NCI-H2227 treated with DMSO at 0.1 percent for 48 hours (cell line): Measurements from ENCODE around the gene RIPOR2.

Experiments
- DNase-seq: peaks from one replicate; lab custom pipeline; 2025; lab: John Stamatoyannopoulos, UW

Gene RIPOR2

DNA sequence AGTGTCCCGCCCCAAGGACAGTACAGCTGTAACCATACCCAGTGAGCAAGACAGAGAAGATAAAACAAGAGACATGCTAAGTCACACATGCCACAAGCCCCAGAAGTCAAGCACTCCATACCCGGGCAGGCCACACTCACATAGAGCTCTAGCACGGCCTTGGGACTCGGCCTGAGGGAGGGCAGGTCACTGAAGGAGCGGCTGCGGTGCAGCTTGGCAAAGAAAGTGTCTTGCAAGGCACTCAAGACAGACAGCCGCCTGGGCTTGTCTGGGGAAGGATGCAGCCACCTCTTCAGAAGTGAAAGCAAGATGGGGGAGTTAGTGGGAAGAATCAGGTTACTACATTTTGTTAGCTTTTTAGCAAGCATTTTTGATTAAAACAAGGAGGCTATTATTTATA, 88.4 kb downstream of the RIPOR2 start:
- DNase-seq: no peak

DNA sequence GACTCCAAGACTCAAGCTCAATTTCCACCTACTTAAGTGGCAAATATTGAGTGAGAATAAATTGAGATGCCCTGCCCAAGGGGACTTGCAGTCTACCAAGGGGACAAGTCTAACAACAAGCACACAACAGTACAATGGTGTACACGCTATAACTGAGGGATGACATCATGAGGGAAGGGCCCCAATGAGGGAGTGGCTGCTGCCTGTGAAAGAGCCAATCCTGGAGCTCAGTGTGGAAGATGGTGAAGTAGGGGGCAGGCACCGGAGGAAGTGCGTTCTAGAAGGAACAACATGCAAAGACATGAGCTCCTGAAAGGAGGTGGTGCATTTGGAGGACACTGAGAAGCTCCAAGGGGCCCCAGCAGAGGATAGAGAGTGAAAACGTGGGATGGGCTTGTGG, 90.2 kb downstream of the RIPOR2 start:
- DNase-seq: no peak

DNA sequence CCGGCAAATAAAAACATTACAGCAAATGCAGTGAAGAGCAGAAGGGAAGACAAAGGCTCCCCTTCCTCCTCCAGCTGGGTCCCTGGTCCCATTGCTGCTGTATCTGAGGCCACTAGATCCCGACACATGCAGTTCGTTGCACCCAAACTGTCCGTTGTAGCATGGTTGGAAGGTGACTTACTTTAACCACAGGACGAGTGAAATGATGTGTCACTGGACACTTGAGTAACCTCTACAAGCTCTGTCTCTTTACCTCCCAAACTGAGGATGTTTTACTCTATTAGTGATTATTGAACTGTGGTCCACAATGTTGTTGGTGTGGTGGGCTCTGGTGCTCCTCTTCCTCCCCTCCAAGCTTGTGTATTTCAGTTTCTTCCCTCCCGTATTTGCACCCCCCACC, 90.9 kb downstream of the RIPOR2 start:
- DNase-seq: no peak

DNA sequence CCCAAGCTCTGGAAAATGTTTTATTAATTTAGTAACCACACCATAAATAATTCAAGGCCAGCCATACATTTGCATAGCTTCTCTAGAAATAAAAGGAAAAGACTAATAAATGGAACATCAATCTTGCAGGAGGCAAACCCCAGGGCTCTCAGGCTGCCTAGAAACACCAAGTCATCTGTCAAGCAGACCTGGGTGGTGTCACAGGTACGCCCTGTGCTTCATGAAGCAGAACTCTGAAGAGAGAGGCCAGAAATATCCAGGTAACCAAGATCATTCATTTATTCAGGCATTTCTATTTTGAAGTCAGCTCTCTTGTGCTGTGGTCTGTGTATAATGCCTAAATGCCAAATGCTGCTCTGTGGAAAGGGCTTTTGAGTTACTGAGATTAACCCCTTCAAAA, 91.7 kb downstream of the RIPOR2 start:
- DNase-seq: no peak

DNA sequence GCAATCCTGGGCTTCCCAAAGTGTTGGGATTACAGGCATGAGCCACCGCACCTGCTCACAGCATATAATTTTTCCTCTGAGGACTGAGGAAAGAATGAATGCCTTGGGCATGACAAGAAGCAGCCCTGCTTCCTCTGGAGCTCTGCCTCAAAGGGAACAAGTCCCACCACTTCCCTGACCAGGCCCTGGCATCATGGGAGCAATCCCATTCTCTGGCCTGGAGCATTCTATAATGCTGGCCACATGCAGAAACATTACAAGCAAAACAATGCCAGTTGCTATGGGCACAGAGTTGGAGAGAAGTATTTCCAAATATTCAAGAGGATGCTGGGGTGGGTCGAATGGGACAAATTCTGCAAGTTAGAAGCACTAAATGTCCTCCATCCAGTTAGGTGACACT, 95.6 kb downstream of the RIPOR2 start:
- no peak for DNase-seq

DNA sequence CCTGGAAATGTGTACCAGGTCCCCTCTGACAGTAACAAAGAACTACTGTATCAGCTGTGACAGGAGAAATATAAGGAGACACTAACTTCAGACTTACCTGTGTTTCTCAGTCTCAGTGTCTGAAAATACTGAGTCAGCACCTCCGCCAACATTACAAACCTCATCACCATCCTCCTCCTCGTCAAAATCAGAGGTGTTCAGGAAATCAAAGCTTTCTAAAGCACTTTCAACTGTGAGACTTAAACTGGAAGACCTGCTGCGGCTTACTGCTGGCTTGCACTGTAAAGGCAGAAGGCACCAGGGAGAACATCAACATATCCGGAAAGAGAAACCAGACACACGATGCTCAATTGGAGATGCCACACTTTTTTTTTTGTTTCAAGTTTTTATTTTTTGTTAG, 96.8 kb downstream of the RIPOR2 start:
- DNase-seq: no peak

DNA sequence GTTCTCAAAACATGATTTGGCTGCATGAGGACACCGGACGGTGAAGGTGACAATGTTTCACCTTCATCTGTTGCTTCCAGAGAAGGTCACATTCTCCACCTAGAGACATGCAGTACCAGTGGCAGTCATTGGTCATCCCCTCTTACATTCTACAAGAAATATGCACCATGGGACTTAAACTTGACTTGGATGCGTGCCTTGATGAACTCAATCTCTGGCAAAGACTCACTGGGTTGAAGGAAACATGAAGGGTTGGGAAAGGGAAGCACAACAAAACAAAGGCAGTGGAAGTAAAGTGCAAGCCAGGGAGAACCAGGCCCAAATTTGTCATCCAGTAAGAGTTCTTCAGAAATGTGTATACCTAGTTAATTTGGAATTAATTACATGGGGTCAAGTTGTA, 97.7 kb downstream of the RIPOR2 start:
- DNase-seq: no peak

DNA sequence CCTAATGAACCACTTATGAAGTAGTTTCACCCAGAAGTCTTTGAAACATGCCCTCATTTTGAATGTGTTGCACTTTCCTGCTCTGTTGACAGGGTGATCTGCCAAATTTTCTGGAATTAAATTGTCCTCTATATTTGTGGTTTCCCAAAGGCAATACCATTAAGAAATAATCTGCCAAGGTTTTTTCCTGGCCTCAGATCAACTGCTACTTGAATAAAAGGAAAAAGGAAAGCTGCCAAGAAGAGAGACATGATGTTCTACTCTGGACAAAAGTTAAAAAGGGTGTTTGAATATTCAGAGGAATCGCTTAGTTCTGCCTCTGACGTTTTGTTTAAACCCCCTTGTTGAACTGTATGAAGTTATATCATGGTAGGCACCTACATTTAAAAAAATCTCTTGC, 99.7 kb downstream of the RIPOR2 start:
- no peak for DNase-seq

DNA sequence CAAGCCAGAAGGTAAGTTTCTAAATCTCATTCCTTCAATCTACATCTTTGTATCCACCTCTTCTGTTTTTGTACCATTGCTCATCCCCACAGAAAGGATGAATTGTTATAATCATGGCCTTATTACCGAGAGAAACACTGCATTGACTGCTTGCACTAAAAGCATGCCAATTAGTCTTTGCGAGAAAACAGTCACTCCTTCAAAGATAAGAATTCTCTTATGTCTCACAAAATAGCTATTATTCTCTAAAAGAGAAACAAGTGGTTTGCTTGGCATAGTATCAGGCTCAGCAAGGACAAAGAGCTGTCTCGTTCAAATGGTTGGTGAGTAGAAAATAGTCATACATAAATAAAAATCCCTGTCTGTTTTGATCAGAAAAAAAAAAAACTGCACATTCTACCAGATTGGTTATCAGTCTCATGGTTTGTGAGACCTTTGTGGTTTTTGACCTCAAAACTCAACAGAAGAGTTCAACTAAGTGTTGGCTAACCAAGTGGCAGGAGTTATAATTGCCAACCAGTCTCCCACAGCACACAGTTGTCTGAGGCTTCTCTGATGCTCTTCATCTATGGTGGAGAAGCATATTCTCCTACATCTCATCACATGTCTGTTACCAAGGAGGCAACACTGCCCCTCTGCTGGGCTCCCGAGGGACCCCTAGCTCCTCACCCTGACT, 101.9 kb downstream of the RIPOR2 start:
- peak; percentile 41 for DNase-seq

DNA sequence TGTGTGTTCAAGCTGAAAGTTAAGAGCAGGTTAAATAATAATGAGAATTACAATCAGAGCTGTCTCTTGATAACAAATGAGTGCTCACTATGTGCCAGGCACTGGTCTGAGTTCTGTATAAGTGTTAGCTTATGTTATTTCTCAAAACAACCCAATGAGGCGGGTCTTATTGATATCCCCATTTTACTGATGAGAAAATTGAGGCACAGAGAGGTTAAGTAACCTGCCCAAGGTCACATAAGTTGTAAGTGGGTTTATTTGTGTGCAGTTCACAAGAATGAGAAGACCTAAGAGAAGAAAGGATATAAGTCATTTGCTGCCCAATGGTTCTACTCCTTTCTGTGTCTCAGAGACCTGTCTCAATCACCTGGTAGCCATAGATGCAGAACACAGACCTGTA, 103.0 kb downstream of the RIPOR2 start:
- no peak for DNase-seq

DNA sequence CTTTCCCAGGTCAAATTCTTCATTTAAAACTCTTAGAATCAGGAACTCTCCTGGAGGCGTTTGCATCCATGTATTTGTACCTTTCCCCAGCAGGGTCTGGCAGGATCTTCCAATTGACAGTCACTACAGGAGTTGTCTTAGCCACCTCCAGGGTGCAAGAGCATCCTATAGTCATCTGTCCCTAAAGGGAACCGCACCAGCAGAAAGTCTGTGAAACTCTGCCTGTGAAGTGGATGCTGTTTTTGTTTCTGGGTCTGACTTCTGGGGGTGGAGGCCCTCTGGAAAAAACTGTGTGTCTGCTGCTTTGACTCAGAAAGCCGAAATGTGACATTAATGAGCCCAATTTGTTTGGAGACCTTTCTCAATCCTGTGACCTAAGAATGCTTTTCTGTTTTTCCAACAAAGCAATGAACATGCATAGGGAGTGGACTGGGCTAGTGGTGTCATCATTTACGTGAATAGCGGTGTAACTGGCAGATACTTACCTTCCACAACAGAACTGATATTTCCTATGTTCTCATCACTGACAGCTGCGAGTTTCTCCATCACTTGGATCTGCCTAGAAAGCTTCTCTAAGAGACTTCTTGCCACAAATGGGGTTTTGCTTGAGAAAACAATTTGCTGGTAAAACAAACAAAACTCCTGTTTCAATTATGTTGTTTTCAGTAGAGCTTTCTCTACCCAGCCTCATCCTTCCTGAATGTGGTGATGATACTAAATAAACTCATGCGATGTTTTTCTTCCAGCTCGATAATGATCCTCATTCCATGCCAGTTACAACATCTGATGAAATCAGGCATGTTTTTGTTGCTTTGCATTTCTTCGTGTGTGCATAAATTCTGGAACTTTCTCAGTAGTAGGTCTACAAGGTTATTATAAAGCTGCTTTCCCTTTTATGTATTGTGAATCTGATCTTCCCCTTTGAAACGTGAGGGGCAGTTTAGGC, 103.7 kb downstream of the RIPOR2 start:
- DNase-seq: no peak

DNA sequence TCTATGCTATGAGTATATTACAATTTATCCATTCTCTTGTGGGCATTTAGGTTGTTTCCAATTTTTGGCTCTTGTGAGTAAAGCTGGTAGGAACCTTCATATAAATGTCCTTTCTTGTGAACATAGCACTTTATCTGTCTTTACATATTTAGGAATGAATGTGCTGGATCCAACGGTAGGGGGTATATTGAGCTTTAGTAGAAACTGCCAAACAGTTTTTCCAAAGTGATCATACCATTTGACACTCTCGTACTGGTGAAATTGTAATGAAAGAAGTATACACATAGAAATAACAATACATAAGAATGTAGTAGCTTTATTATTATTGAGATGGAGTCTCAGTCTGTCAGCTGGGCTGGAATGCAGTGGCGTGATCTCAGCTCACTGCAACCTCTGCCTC, 106.1 kb downstream of the RIPOR2 start:
- no peak for DNase-seq

DNA sequence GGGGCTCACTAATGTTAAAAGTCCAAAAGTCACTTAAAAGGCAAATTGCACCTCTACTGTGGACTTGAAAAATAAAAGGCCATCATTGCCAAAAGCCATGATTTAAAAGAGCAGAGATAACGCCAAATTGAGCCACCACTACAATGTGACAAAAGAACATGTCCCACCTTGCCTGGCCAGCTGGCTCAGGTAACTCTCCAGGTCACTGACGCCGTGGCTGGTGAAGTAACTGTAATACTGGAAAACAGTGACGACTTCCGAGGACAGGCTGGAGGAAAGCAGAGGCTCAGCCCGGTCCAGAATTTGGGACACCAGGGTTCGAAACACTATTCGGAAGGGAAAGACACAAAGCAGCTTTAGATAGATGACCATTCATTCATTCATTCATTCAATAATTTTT, 107.8 kb downstream of the RIPOR2 start:
- no peak for DNase-seq

DNA sequence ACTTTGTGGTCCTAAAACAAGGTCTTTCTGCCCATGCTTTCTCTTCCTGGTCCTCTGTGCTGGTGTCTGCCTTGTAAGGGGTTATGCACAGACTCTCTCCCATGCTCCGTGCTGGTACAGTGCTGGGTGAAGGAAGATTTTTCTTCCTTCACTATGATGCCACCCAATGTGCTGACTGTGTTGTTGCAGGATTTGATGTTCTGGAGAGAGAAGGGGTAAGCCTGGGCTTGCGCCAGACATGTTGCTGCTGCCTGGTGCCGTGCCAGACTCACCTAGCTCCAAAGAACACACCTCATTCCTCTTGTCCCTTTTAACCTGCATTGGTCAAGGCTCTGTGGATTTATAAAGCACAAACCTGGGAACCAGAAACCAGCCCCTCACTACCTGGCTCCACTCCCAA, 108.6 kb downstream of the RIPOR2 start:
- no peak for DNase-seq

DNA sequence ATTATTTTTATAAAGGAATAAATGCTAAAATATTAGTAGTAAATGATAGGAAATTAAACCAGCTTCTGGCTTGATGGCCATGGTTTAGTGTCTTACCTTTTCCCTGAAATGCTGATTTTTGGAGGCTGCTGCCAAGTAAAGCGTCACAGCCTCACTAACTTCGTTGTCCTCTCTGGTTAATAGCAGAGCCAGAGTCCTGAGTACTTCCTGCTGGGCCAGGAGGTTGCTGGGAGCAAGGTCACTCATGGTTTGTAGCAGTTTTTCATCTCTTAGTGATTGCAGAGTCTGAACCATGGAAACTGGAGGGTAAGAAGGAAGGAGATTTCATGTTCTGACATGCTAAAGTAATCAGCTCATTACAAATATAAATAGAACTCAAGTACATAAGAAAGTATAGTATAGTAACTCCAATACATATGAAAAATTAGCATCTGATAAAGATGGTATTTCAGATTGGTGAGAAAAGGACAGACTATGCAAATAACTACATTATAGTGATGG, 110.6 kb downstream of the RIPOR2 start:
- DNase-seq: no peak

DNA sequence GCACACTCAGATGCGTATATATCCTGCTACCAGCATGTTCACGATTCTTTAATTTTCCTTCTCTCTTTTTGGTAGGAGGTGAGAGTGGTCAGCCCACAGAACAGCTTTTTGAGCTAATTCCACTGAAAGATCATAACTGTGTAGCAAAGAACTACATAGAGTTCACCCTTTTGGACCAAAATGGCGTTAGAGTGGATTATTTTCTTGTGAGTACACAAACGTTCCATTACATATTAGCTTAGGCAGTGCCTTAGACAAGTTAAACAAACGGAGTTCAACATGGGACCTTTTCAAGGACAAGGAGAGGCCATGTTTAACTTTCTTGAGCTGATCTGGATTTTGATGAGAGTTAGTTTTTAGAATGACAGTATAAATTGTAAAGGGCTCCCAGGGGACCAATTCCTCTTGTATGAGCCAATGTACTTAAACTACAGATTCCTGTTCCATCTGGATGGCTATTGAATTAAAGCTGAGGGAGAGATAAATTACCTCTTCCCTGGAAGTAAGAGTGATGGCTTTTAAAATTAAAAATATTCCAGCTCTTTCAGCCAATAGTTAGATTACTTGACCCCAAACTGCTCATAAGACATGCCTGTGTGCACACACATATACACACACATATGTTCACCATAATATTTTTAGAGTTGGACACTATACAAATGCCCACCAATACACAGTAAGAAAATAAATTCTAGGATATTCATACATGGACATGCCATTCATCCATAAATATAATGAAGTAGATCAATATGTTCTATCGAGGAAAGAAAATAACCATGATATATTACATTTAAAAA, 111.4 kb downstream of the RIPOR2 start:
- DNase-seq: no peak

DNA sequence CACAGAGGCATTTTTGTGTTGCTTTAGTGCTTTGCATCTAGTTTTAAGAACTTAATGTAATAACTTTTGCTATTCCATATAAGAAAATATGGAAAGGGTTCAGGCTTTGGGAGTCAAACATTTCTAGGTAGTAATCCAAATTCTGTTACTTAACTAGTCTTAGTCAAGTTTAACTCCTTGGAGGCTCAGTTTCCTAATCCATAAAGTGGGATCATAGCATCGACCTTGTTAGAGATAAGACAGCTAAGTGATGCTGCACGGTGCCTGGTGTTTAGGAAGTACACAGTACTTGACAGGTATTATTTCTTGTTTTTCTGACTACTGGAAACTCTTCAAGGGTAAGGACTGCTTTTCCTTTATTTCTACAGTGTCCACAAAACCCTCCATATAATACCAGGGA, 112.6 kb downstream of the RIPOR2 start:
- no peak for DNase-seq

DNA sequence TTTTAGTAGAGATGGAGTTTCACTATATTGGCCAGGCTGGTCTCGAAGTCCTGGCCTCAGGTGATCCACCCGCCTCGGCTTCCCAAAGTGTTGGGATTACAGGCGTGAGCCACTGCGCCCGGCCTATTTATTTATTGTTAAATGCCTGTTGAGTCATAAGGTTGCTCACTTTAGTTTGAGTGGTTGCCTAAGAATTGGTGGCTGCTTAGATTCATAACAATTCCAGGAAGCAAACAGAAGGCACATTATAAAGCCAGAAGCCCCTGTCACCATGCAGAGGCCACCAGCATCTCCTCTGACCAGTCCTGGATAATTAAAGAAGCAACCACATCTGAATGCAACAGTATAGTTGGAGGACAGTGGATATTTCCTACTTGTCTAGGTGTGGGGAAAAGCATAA, 113.1 kb downstream of the RIPOR2 start:
- no peak for DNase-seq

DNA sequence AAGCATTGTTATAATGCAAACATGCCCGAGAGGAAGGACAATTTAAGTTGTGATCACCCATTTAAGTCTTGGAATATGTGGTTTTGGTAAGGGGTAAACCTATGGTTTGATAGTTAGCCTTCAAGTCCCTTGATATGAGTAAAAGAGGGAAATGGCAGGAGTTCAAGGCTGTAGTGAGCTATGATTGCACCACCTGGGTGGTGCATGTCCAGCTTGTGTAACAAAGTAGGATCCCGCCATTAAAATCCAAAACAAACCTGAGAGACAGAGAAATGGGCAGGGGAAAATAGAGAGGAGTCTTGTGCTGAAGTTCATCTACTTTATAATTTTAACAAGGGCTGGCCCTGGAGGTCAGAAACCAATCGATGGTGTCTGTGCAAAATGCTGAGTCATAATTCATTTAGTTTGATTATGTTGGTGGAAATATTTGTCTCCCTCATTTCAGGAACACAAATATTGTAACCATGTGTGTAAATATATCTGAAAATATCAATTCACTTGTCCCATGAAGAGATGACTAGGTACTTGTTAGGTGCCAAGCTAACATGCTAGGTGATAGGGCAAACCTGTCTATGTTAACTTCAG, 113.8 kb downstream of the RIPOR2 start:
- DNase-seq: no peak

DNA sequence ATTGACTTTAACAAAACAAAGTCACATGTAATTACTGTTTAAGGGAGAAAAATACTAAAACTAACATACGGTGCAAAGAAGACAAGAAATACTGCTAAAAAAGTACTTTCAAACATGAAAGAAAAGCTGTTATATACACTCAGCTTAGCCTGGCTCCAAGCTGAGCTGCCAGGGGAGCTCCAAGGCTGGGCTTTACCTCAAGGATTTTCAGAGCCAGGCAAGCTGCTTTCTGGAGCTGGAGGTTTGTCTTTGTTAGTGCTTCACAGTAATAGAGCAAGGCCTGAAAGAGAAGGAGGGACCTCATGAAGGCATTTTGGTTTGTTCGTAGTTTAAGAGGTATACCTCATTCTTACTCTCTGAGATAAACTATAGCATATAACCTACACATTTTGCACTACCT, 117.4 kb downstream of the RIPOR2 start:
- DNase-seq: no peak

DNA sequence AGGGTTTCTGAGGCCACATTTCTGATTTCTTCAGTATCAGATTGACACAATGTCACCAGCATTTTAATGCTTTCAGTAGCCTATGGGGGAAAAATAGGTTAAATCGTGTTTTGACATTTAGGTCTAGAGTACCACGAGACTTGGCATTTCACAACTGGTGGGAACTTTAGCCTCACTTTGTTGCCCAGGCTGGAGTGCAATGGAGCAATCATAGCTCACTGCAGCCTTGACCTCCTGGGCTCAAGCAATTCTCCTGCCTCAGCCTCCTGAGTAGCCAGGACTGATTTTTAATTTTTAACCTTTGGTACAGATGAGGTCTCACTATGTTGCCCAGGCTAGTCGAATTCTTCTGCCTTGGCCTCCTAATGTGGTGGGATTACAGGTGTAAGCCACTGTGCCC, 126.0 kb downstream of the RIPOR2 start:
- no peak for DNase-seq

DNA sequence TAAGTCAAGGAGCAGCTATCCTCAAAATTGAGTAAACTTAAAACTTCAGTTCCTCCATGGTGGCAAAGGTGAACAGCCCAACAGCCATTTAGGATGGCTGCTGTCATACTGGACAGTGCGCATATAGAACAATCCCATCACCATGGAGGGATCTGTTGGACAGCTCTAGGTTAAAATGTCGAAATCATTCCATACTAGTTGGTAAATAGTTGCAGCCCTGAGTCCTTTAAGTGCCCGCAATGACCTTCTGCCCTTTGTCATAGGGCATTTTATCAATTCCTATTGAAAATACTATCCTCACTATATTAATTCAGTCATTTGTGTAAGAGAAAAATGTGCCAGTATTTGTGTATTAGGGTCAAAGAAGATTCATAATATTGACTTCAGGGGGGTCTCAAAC, 128.2 kb downstream of the RIPOR2 start:
- DNase-seq: no peak
